GM19328 (cell line): ENCODE measurements around the gene GADD45G.

Experiments
- ATAC-seq: cut with Tn5 transposase; IDR thresholded peaks from one replicate; pipeline ENCODE4 v1.9.1; 2021; ENCODE audit warnings: mild to moderate bottlenecking, moderate library complexity; ENCODE audit not compliant: unreplicated experiment

Gene GADD45G

DNA sequence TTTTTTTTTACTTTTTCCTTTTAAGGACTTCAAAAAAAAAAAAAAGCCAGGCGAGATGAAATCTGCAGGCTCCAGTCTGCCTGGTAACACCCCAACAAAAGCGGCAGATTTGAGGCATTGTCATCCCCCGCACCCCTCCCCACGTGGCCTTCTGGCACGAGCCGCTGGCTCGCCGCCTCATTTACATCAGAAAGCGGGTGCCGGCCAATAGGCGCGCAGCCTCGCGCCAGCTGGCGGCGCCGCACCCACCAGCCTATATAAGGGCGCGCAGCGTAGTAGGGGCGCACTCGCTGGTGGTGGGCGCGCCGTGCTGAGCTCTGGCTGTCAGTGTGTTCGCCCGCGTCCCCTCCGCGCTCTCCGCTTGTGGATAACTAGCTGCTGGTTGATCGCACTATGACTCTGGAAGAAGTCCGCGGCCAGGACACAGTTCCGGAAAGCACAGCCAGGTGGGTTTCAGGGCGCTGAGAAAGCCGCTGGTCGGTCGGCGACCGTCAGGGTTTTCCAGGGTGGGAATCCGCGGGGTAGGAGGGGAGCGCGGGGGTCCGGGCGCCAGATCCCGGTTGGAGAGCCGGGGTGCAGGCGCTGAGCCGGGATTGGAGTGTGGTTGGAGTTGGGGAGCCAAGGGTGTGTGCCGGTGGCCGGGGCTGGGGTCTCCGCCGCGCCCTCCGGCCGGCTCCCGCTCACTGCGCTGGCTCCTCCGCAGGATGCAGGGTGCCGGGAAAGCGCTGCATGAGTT is at the start of gene GADD45G:
Gene GADD45G (plus strand): TSS at position 284 of the 736 bp plus-strand sequence. CDS start 110 bp downstream, at position 394.
- peak; percentile 50 for ATAC-seq

- no peak for ATAC-seq
These were observed 49.8 kb upstream of the GADD45G start for GRCh38 chr9:89555036-89555415.

- ATAC-seq = no peak
These were observed 49.1 kb upstream of the GADD45G start for GRCh38 chr9:89555451-89556375.

DNA sequence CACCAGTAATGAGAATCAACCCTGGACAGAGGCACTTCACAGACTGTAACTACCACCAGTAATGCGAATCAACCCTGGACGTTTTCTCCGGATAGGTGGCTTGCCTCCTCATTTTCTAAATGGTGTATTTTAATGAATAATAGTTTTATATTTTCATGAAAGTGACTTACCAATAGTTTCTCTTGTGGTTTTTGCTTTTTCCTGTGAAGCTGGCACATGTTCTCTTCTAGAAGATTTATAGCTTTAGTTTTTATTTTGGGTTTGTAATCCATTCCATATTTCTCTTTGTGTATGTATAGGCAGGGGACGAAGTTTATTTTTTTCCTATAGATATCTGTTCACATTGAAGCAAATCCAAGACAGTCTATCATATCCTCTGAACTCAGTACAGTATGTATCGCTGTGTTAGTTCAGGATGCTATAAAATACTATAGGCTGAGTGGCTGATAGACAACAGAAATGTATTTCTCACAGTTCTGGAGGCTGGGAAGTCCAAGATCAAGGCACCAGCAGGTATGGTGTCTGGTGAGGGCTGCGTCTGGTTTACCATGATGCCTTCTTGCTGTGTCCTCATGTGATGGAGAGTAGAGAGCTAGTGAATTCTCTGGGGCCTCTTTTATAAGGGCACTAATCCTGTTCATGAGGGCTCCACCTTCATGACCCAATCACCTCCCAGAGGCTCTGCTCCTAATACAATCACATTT is 46.5 kb upstream of the GADD45G start:
- ATAC-seq = no peak

DNA sequence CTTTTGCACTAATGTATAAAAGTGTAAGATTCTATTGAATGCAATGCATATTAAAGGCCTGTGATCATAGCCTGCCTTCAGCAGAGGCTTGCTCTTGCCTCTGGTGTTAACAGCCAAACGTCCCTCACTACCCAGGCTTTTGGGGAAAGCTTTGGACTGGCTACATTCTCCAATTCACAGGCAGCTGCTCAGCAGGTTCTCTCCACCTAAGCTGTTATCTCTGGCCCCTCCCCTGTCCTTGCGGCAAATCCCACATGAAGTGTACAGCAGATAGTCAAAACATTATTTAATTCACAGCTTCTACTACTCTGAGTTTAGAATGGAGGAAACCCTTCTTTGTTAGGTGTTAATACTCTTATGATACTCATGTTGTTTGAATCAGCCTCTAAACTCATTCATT is 45.9 kb upstream of the GADD45G start:
- ATAC-seq = no peak

DNA sequence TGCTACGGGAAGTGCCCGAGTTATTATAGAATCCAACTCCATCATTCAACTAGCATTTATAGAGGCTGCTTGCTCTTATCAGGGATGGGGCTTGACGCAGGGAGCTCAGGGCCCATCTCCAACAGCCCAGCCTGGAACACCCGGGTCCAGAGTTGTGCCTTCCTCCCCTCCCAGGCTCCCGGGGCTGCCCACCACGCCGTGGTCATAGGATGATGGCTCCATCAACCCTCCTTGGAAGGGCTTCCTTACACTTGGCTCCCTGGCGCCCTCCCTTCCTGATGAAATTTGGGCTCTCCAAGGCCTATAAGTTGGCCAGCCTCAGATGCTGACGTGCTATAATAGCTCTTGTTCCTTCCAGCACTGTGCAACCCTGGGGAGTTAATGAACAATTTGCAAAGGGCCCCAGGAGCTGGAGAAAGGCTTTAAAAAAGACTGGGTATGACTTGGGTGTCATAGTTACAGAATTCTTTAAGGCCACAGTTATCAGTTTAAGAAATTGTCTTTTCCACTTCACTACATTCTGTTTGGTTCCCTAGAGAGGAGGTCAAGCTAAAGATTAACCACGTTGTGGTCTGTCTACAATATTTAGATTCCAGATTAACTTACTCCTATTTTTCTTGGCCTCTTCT is 42.5 kb upstream of the GADD45G start:
- ATAC-seq = no peak

GRCh38 chr9:89563571-89564345 is 41.1 kb upstream of the GADD45G start:
- no peak for ATAC-seq

- ATAC-seq = no peak
These were observed 40.4 kb upstream of the GADD45G start for GRCh38 chr9:89564346-89564878.

DNA sequence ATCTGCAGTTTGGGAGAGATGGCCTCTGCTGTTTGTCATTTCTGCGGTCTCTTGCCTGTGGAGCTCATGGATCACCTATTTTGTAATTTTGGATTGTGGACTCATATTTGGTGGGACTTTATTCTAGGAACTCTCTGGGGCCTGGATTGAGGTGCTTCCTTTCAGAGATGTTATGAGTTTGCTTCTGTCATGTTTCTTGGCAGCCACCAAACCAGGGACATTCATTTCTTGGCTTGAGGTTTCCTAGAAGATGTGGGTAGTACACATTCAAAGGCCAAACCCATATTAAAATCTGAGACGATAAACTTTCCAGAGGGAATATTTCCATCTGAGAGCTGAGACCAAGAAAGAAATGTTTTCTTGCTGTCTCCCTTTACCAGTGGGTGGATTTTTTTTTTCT is 37.2 kb upstream of the GADD45G start:
- no peak for ATAC-seq

DNA sequence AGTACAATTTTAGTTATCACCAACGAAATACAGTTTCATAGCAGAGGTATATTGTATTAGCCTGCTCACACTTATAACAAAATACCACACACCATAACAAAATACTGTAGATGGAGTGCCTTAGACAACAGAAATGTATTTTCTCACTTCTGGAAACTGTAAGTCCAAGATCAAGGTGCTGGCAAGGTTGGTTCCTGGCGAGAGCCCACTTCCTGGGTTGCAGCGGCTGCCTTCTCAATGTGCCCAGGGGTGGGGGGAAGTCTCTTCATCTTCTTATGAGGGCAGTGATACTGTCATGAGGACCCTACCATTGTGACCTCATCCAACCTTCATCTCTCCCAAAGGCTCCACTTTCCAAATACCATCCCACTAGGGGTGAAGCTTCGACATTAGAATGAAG is 30.5 kb upstream of the GADD45G start:
- ATAC-seq = no peak

GRCh38 chr9:89576404-89576839 is 28.4 kb upstream of the GADD45G start:
- ATAC-seq = no peak

GRCh38 chr9:89577363-89577762 is 27.4 kb upstream of the GADD45G start:
- no peak for ATAC-seq

DNA sequence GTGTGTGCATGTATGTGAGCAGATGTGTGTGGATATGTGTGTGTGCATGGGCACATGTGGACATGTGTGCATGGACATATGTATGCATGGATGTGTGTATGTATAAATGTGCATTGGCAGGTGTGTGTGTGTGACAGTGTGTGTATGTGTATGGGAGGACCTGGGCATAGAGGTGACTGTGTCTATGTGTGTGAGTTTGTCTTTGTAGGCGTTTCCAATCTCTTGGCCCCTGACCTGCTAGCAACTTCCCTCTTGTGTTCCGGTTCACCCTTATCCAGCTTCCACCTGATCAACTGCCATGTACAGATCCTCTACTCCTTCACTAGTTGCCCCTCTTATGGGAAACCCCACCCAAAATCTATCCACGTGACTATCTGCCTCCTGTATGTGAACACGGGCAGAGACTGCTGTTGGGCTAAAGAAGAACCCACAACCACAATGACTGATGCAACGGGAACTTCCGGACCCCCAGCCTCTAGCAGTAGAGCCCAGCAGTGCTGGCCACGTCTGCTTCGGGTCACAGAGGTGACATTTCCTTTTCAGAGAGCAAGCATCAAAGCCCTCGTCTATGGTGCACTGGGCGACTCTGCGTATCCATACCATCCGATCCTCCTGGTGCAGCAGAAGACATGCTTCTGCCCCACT is 24.9 kb upstream of the GADD45G start:
- no peak for ATAC-seq

- no peak for ATAC-seq
These were observed 18.5 kb upstream of the GADD45G start for GRCh38 chr9:89586311-89586710.

DNA sequence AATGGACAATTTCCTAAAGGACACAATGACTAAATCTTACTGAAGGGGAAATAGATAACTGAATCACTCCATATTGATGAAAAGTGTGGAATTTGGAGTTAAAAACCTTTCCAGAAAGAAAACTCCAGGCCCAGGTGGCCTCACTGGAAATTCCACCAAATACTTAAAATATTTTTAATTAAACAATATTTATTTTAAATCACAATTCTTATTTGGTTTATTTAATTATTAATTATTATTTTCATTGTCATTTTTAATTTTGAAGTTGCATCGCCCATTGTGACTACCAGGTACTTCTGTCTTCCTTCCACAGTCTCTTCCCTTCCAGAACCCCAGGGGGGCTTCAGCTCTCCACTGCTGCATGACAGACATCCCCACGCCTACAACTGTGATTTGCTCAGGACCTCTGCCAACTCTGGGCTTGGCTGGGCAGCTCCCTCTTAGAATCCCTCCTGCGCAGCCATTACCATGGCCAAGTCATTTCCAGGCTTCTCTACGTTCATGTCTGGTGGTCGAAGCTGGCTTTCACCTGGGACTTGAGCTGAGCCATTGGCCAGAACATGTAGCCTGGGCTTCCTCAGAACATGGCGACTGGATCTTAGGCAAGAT is 16.4 kb upstream of the GADD45G start:
- no peak for ATAC-seq

GRCh38 chr9:89590415-89590814 is 14.4 kb upstream of the GADD45G start:
- no peak for ATAC-seq

GRCh38 chr9:89591274-89592212 is 13.3 kb upstream of the GADD45G start:
- no peak for ATAC-seq
